Ovary (tissue), 9 donors: ENCODE measurements around the gene NELL1. TPM values are rescaled to one million over a fixed set of nuclear protein-coding genes. Genes with fewer than 3 reads are reported as not detected.

Experiments used
- DNase-seq, 5 donors: peaks; one replicate each; pipeline ENCODE4 v3.0.0-alpha.2; 2019 to 2020
- H3K27ac ChIP-seq, 2 donors: fragments of 200-600 bp; one replicate each; pipeline versions ENCODE4 v1.5.1 to v1.8.0; 2019 to 2022
- H3K27me3 ChIP-seq: fragments of 200-600 bp; one replicate; pipeline ENCODE4 v1.8.0; 2022
- H3K36me3 ChIP-seq: fragments of 200-600 bp; sonication (generic); one replicate; pipeline ENCODE4 v1.5.1; 2019
- H3K4me1 ChIP-seq: one replicate; pipeline ENCODE4 v1.8.1; 2013; ENCODE audit warnings: mild to moderate bottlenecking, moderate library complexity; ENCODE audit not compliant: insufficient read depth
- H3K4me3 ChIP-seq: fragments of 200-600 bp; sonication (generic); one replicate; pipeline ENCODE4 v1.5.1; 2017
- H3K9me3 ChIP-seq, 2 donors: fragments of 200-600 bp in 1 of 2; sonication (generic) in 1 of 2; one replicate each; pipeline versions ENCODE4 v1.5.1 to v1.8.1; 2013 to 2019; ENCODE audit warnings: mild to moderate bottlenecking in 1 of 2, moderate library complexity in 1 of 2
- EP300 ChIP-seq: sonication (generic); formaldehyde crosslinking; IDR thresholded peaks from one replicate; pipeline ENCODE4 v1.6.1; 2017; ENCODE audit warnings: antibody characterized with exemption
- POLR2A ChIP-seq: fragments of 450-650 bp; IDR thresholded peaks from one replicate; pipeline ENCODE4 v1.6.1; 2017; ENCODE audit warnings: antibody characterized with exemption, mild to moderate bottlenecking, moderate library complexity
- WGBS, 3 donors: extraction: QIAGEN DNeasy Blood & Tissue Kit in 1 of 3; methylation state at CpG; one replicate each; pipeline versions ENCODE4 v1.1.5 to v1.1.7; 2013 to 2017; 5-methylcytosine and 5-hydroxymethylcytosine counted together
- intact Hi-C, 4 donors: fragments of 100-400 bp; cut with DNase I; formaldehyde crosslinking; loops; one replicate each; pipeline versions ENCODE4 v1.11.0 to v1.15.1; 2022 to 2023
- polyA plus RNA-seq, 2 donors: library from polyadenylated mRNA; stranded (reverse); fragments of 200-250 nt in 1 of 2; fragments of 350-450 nt in 1 of 2; fragmentation: Illumina TruSeq in 1 of 2; extraction: RNeasy Lipid Tissue Mini Kit (QIAGEN cat#74804) in 1 of 2; gene quantifications; one replicate each; pipeline ENCODE4 v1.2.3, GENCODE V29; 2013 to 2014
- total RNA-seq, 7 donors: library from RNA; depleted of rRNA in 2 of 7; stranded (reverse); fragments of >200 nt in 2 of 7; fragmentation: NEBNext Ultra II Directional in 3 of 7; extraction: Animal tissue kit (Norgen Biotek cat#: 25700) in 3 of 7; gene quantifications; one replicate each; pipeline versions ENCODE4 v1.1.0 to v1.2.4, GENCODE V29; 2016 to 2023
- TF ChIP-seq, protein P1 (sequence below), 3 donors: fragments of 450-650 bp in 2 of 3; fragments of 200-600 bp in 1 of 3; IDR thresholded peaks; one replicate each; pipeline versions ENCODE4 v1.5.1 to v1.8.0; 2016 to 2022; ENCODE audit warnings: antibody characterized with exemption in 3 of 3, mild to moderate bottlenecking in 1 of 3
- donor health status: DM: no; HTN: no; CAD: no; lungs with moderate emphysema.
- donor health status: DM: no; HTN: no; CAD: no.
- donor health status: Bipolar disorder and iron deficiency.
- donor health status: DM: yes; HTN: yes; CAD: no.
- donor health status: DM: no; HTN: no; CAD: no.
- donor health status: DM: yes; HTN: yes; CAD: no.

The NELL1 gene
- total and polyA plus RNA-seq, 9 donors, result 0.21 to 0.43 (median 0.36) TPM; not detected in 5

DNA sequence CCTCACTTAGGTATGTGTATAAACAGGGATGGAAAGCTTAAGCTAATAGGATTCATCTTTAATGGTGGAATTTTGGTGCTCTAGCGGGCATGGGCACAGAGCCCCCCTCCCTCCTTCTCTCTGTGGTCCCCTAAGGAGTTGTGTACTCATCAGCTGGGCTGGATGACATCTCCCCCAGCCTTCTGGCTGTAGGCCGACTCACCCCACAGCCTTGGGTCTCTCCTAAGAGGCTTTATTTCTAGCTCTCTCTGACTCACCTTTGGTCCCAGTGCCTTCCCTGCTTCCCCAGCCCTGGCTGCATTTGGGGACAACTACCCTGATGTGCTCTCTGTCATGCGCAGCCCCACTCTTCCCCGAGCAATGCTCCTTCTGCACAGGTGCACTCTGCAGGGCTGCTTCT is 43.1 kb upstream of the NELL1 start:
- Histone ChIP-seq H3K27me3 (no peaks in the 10 kb centered on the region), H3K9me3 (no peaks in the 10 kb centered on the region), H3K27ac (no peak overlapping the region), H3K4me1 (no peaks in the 10 kb centered on the region), H3K36me3 (no peaks in the 10 kb centered on the region), H3K4me3 (no peak overlapping the region)
- no peak for DNase-seq
- TF ChIP-seq, protein P1, sequence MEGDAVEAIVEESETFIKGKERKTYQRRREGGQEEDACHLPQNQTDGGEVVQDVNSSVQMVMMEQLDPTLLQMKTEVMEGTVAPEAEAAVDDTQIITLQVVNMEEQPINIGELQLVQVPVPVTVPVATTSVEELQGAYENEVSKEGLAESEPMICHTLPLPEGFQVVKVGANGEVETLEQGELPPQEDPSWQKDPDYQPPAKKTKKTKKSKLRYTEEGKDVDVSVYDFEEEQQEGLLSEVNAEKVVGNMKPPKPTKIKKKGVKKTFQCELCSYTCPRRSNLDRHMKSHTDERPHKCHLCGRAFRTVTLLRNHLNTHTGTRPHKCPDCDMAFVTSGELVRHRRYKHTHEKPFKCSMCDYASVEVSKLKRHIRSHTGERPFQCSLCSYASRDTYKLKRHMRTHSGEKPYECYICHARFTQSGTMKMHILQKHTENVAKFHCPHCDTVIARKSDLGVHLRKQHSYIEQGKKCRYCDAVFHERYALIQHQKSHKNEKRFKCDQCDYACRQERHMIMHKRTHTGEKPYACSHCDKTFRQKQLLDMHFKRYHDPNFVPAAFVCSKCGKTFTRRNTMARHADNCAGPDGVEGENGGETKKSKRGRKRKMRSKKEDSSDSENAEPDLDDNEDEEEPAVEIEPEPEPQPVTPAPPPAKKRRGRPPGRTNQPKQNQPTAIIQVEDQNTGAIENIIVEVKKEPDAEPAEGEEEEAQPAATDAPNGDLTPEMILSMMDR (IDR thresholded peaks at IDR 0.05), result no peak
- no peak for TF ChIP-seq POLR2A
- no peak for TF ChIP-seq EP300
- 60 to 71% (median 66%) methylated on average over 4 of the region's 4 CpGs for WGBS, 3 donors
- intact Hi-C loops, result no loop called here

DNA sequence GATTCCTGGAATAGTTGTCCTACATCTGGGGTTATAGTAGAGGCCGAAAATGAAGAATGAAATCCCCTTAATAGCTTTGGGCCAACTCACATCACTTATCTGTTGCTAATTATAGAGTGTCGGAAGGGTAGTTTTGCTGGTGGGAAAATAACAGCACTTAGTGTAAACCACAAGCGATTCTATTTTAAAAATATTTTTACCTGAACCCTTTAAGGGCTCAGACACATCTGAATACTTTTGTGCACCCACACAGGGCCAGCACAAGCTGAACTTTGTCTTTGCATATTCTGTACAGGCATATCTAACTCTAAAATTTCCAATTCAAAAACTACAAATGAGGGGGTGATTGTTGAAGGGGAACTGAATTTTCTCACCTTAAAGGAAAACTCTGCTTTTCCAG is 42.4 kb upstream of the NELL1 start:
- intact Hi-C loops, result no loop called here
- 48 to 69% (median 64%) methylated on average over 3 of the region's 3 CpGs for WGBS, 3 donors
- DNase-seq, result no peak
- no peaks in the 10 kb centered on the region for H3K9me3 ChIP-seq
- H3K27me3 ChIP-seq, result no peaks in the 10 kb centered on the region
- no peak for TF ChIP-seq EP300
- TF ChIP-seq, protein P1 (IDR thresholded peaks at IDR 0.05), result no peak
- no peak for TF ChIP-seq POLR2A
- no peaks in the 10 kb centered on the region for H3K36me3 ChIP-seq
- no peak overlapping the region for H3K27ac ChIP-seq
- H3K4me3 ChIP-seq, result no peak overlapping the region
- H3K4me1 ChIP-seq, result no peaks in the 10 kb centered on the region

DNA sequence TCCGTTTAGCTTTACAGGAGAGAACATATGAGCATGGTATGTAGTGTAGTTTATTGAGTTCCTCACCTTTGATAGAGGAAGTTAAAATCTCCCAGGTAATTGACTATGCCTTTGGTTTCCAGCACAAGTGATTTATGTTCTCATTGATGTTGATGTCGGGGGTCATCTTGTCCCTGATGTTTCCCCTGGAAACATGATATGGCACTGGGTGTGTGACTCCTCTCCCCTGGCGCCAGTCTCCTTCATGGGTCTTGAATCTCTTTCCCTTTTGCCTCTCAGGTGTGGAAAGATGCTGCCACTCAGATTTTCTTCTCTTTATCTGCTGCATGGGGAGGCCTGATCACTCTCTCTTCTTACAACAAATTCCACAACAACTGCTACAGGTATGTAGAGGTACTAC is 41.7 kb upstream of the NELL1 start:
- intact Hi-C loops, result no loop called here
- H3K36me3 ChIP-seq, result no peaks in the 10 kb centered on the region
- H3K27me3 ChIP-seq, result no peaks in the 10 kb centered on the region
- no peak overlapping the region for H3K27ac ChIP-seq
- DNase-seq, result no peak
- no peaks in the 10 kb centered on the region for H3K4me1 ChIP-seq
- no peaks in the 10 kb centered on the region for H3K9me3 ChIP-seq
- no peak overlapping the region for H3K4me3 ChIP-seq
- 44 to 60% (median 60%) methylated on average over 3 of the region's 3 CpGs for WGBS, 3 donors
- TF ChIP-seq, protein P1 (IDR thresholded peaks at IDR 0.05), result no peak
- TF ChIP-seq EP300, result no peak
- no peak for TF ChIP-seq POLR2A

DNA sequence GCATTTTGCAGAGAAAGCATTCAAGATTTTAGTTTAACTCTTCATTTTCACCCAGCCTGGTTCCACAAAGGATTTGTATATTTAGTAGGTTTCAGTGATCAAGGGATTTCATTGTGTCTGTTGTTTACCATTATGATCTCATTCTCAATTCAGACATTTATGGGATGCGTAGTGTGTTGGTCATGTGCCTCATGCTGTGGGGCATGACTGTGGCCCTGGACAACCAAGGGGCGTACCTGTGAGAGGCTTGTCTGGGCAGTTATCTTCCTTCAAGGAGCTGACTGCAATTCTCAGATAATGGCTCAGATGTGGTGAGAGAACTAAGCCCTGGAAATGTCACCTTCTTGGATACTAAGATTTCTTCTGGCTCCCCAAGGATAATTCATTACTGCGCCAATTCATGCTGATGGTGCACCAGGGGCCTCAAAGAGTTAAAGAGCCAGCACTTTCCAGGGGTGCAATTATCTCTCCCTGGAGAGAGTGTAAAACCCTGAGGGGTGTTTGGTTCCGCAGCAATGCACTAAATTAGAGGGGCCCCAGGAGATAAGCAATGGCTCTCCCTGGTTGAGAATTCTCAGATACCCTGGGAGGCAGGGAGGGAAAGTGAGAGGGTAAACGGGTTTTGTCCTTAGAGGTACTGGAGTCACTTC is 37.7 kb upstream of the NELL1 start:
- no peak overlapping the region for H3K4me3 ChIP-seq
- H3K27ac ChIP-seq, result no peak overlapping the region
- TF ChIP-seq POLR2A, result no peak
- TF ChIP-seq, protein P1 (IDR thresholded peaks at IDR 0.05), result no peak
- no peak for TF ChIP-seq EP300
- intact Hi-C loops, result no loop called here
- H3K9me3 ChIP-seq, result no peaks in the 10 kb centered on the region
- no peak for DNase-seq
- 49 to 63% (median 57%) methylated on average over 5 of the region's 5 CpGs for WGBS, 3 donors
- H3K27me3 ChIP-seq, result no peaks in the 10 kb centered on the region
- no peaks in the 10 kb centered on the region for H3K36me3 ChIP-seq
- H3K4me1 ChIP-seq, result no peaks in the 10 kb centered on the region
